A673 (cell line): Measurements from ENCODE around the gene BCAS1.

Experiments used
- EZH2 ChIP-seq: fragments of 200-600 bp; sonication (generic); IDR thresholded peaks from 2 replicates; pipeline ENCODE4 v1.6.1; 2017; ENCODE audit warnings: borderline replicate concordance, low read depth, mild to moderate bottlenecking, mixed read lengths, antibody characterized with exemption, low read length; ENCODE audit not compliant: poor library complexity, severe bottlenecking
- TF ChIP-seq, protein P1 (sequence below): fragments of 300-800, 200-600 bp; sonication (generic); conservative IDR thresholded peaks from 2 replicates; pipeline ENCODE4 v1.5.1; 2017; ENCODE audit warnings: low read depth, mild to moderate bottlenecking, antibody characterized with exemption, low read length, moderate library complexity, mixed read lengths

DNA sequence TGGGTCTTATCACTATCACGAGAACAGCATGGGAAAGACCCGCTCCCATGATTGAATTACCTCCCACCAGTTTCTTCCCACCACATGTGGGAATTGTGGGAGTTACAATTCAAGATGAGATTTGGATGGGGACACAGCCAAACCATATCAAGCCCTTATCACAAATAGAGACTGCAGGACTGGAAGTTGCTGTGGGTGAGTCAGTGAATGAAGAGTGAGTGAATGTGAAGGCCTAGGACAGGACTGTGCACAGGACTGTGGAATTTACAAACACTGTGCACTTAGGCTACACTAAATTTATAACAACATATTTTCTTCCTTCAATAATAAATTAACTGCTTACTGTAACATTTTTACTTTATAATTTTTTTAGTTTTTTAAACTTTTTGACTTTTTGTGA, 30.2 kb upstream of the BCAS1 start:
- TF ChIP-seq, protein P1, sequence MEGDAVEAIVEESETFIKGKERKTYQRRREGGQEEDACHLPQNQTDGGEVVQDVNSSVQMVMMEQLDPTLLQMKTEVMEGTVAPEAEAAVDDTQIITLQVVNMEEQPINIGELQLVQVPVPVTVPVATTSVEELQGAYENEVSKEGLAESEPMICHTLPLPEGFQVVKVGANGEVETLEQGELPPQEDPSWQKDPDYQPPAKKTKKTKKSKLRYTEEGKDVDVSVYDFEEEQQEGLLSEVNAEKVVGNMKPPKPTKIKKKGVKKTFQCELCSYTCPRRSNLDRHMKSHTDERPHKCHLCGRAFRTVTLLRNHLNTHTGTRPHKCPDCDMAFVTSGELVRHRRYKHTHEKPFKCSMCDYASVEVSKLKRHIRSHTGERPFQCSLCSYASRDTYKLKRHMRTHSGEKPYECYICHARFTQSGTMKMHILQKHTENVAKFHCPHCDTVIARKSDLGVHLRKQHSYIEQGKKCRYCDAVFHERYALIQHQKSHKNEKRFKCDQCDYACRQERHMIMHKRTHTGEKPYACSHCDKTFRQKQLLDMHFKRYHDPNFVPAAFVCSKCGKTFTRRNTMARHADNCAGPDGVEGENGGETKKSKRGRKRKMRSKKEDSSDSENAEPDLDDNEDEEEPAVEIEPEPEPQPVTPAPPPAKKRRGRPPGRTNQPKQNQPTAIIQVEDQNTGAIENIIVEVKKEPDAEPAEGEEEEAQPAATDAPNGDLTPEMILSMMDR = no peak
- no peak for TF ChIP-seq EZH2
